ENCODE data around the gene LCN1.

Gene LCN1

DNA sequence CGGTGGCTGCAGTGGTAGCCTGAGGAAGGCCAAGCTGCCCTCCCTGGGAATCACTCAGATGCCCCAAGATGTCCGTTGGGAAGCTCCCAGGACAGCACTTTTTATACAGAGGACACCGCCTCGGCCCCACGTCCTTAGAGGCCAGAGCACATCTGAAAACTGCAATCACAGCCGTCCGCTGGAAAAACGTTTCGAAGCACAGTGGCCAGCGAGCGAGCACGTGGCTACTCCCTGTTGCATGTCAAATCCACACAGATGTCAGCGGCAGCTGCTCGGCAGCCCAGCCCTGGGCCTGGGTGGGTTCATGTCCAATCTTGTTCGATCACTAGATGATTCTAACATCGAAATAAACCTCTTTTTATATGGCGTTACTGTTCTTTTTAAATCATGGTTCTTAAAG is 32.7 kb upstream of the LCN1 start:
- DNase-seq (ENCODE audit: low spot score) = no peak

DNA sequence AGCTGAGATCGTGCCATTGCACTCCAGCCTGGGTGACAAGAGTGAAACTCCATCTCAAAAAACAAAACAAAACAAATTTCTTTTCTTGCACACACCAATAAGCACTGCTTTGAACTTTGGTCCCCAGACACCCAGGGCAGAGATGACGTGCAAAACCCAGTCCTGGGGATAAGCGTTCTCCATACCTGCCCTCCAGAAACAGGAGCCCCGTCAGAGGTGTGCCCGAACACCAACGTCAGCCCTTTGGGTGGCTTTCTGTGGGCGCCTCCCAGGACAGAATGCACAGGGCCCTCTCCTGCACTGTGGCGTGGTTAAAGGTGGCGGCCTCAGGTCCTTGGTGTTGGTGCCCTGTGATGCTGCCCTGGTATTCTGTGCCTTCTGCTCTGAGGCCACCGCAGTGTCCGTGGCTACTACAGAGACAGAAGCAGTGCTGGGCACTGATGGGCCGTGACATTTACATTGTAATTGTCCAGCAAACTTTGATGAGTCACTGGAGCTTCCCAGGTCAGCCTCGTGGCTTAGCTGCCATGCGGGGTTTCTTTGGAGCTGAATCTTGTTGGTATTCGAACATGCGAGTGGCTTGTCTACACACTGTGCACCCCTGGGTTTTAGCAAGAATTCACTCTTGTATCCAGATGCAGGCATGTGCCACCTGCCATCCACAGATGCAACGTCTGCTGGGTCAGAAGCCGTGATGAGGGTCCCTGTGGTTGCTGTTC is 31.9 kb upstream of the LCN1 start:
- DNase-seq (ENCODE audit: low spot score) = no peak

DNA sequence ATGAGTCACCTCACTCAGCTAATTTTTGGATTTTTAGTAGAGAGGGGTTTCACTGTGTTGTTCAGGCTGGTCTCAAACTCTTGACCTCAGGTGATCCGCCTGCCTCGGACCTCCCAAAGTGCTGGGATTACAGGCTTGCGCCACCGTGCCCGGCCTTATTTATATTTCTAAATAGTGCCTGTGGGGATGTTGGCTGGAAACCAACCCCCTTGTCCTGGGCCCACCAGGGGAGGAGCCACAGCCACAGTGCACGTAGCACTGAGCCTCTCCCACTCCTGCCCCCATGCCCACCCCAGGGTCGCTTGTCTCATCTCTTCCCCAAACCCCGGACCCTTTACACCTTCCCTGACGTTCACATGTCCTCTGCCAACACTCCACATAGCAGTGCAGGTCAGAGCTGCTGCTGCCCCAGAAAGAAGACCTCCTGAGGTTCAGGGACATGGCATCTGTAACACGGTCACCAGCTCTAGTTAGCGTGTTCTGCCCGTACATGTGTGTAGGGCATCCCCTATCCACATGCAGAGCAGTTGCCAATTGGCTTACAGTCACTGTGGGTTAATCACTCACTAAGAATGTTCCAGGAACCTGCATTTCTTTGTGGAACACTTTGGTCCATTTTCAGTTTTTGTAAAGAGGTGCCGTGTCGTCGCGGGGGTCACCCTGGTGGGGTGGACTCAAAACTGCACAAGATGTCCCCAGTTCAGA is 30.9 kb upstream of the LCN1 start:
- DNase-seq (ENCODE audit: low spot score) = no peak

DNA sequence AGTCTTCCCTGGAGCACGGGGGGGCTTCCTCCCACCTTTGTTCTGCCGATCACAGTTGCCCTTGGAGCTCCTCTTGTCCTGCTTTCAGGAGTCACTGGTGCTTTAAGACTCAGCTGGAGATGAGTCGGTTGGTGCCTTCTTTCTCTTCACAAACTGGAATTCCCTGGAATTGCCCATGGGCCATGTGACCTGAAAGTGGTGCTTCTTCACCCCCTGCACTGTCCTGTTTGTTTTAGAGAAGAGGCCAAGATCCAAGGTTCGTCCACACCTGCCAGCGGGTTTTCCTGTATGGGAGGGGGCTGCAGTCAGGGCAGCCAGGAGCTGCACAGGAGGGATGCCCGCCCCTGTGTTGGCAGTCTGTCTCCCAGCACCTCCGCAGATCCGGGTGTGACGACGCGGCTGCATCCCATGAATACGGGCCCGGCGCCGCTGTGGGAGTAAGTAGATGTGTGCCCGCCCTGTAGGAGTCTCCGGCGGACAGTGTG is 30.2 kb upstream of the LCN1 start:
- no peak for DNase-seq (ENCODE audit: low spot score)

DNA sequence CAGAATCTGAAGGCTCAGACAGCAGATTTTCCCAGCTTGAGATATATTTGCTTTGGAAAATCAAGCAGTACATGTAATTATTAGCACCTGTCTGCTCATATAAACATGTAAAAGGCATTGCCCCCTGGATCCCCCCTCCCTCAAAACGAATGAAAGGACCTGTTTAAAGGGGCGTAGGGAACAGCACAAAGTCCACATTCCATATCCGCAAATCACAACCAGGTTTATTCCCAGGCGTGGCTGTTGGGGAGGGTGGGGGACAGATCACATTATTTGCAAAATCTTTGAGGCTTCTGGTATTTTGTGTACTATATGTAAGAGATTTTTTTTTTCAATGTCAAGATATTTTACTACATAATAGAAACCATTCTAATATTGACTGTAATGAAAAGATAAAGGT is 29.5 kb upstream of the LCN1 start:
- no peak for DNase-seq (ENCODE audit: low spot score)

DNA sequence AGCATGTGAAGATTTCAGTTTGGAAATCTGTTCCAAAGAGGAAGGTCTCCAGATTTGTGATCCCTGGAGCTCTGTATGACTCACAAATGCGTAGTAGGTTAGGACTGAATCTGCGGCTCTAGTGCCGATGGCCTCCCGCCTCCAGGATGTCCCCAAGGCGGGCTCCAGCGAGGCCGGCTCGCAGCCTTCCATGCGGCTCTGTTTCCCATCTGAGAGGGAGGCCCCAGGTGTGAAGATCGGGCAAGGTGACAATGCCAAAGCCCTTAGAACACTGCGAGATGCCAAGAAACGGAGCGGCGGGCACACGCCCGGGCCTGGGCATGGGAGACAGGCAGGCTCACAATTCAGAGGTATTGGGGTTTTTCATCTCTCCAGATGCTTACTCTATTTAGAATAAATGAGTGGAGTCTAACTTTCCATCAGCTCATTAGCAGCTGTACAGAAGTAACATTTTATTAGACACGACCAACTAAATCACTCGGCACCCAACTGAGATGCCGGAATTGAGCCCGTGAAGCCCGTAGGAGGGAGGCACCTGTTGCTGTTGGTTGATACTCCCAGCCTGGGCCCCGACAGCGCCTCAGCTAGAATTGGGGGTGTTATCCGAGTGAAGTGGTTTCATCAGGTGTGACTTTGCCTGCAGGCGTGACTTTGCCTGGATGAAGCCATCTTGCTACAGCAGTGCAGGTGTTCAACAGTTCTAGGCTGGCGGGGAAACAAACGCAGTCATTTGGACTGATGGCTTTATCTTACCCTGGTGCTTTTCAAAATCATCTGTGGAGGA is 28.2 kb upstream of the LCN1 start:
- no peak for DNase-seq (ENCODE audit: low spot score)

DNA sequence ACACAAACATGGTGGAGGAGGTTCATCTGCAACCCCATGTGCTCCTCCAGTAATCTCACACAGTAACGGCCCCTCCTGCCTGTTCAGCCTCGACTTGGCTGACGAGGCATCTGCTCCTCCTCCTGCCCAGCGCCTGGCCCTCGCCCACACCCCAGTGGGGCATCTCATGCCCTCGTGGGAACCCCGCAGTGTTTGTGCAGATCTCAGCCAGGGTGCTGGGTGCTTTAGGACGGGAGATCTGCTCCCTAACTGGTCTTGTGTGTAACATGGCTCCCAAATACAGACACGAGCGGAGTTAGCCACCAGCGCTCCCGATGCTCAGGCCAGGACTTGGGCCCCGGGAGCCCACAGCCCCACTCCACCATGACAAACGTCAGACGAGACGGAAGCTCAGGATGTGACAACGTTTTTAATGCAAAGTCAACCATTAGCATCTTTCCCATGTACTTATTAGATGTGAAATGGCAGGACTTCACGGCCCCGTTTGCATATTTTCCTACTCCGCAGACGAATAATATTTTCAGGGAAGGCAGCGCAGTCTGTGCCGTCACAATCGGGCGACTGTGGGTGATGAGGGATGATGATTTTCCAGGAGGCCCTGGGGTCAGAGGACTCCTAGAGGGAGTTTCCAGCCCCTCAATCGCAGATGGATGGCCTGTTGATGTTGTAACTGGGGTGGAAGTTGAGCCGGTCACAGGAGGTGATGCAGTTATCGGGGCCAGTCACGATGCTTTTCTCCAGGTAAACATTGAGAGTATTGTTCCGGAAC is 26.3 kb upstream of the LCN1 start:
- DNase-seq (ENCODE audit: low spot score) = no peak

DNA sequence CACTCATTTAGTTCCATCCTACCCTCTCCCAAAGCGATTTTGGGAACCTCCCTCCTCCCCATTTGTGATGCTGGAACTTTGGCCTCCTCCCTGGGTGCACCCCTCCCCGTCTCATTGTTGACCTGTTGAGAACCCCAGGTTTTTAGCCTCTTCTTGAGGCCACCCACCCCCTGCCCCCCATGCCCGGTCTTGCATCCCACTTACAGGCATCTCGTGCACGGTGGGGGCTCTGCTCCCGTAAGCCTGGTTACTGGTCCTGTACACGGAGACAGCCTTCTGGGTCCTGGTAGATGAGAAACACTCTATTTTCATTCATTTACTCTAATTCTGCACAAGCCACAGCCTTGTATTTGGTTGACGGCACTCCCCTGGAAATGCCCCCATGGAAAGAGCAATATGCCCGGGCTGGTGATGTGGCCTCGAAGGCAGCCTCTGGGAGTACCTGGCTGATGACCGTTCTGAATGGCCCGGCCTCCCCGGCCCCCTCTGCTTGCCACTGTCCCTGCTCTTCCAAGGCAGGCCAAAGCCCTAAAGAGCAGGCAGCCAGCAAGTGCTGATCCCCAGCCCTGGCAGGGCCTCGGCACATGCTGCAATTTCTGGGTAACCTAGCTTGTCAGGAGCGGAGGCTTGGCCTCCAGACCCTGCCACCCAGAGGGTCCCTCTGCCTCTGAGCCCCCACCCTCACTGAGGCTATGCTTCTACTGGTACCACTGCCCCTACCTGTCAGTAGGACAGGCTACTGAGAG is 22.7 kb upstream of the LCN1 start:
- DNase-seq (ENCODE audit: low spot score) = no peak

DNA sequence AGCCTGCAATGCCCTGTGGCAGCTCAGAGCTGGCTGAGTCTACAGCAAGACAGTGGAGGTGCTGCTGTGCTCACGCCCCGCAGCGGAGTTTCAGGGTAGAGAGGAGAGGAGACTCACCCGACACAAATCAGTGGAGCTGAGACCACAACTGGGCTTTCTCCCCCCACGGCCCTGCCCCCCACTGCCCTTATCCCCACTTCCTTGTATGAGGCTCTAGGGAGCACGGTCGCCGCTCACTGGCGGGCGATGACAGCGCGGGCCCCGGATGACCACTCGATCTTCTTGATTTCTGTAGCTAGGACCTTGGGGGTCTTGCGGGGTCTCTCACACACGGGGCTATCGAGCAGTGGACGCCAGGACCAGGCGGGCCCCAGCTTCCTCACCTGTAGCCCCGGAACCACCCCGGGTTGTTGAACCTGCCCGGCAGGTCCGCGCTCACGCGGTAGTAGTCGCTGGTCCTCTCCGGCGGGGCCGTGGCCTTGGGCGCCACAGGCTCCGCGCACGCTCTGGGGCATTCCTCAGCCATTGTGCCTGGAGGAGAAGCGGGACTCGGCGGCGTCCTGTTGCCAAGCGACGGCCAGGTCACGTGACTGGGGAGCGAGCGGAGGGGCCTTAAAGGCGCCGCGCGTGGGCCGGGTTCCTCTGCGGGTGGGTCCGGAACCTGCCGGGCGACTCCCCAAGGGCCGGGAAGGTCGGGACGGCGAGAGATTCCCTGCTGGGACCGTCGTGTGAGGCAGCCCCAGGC is 21.7 kb upstream of the LCN1 start:
- peak; percentile 94 for DNase-seq (ENCODE audit: low spot score)

GRCh38 chr9:135500071-135500524 is 21.1 kb upstream of the LCN1 start:
- DNase-seq (ENCODE audit: low spot score) = no peak

GRCh38 chr9:135500525-135501260 is 20.5 kb upstream of the LCN1 start, which contains the start of gene MRPS2:
Gene MRPS2 (plus strand): TSS chr9:135500682. CDS start chr9:135500711, 29 bp downstream.
- peak; percentile 96 for DNase-seq (ENCODE audit: low spot score)

DNA sequence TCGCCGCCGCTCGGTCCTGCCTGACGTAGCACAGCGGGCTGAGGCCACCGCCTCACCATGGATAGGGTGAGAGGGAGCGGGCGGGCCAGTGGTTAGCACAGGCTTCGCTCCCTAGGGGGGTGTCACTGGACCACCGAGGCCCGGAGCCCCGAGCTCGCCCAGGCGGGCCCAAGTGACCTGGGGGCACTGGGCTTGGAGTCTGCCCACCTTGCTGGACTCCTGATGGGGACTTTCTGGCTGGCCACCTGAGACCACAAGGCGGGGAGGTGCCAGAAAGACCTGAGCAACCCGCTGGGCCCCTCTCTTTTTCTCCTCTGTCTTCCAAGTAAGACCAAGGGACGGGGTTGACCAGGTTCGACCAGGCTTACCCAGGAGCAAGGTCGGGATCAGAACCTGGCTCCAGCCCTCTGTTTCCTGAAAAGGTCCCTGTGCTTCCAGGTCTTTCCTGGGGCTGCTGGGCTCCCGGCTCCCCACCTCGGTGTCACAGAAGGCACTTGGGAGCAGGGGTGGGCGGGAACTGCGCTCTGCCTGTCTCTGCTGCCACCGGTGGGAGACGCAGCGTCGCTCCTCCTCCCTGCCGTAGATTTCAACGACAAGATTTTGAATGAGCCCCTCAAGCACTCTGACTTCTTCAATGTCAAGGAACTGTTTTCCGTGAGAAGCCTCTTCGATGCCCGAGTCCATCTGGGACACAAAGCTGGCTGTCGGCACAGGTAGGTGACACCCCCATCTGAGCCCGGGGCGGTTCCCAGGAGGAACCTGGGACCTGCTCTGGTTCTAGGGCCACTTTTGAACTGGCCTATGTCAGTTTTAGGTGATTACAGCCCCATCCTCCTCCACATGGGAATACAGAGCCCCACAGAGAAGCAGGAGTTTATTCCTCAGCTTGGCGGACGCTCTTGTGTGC is 19.7 kb upstream of the LCN1 start:
- peak; percentile 91 for DNase-seq (ENCODE audit: low spot score)

GRCh38 chr9:135502168-135502872 is 18.9 kb upstream of the LCN1 start:
- no peak for DNase-seq (ENCODE audit: low spot score)

- DNase-seq (ENCODE audit: low spot score) = no peak
Measured at GRCh38 chr9:135502873-135503321, 18.3 kb upstream of the LCN1 start.

- DNase-seq (ENCODE audit: low spot score) = no peak
Measured at GRCh38 chr9:135503371-135504261, 17.6 kb upstream of the LCN1 start.

Measured in AG20443 (cell line).